Ovary (tissue), 9 donors: ENCODE results near the gene ZRANB1. TPM values are rescaled to one million over a fixed set of nuclear protein-coding genes. Genes with fewer than 3 reads are reported as not detected.

Experiments
- DNase-seq, 5 donors: peaks; one replicate each; pipeline ENCODE4 v3.0.0-alpha.2; 2019 to 2020
- H3K27ac ChIP-seq, 2 donors: fragments of 200-600 bp; one replicate each; pipeline versions ENCODE4 v1.5.1 to v1.8.0; 2019 to 2022
- H3K27me3 ChIP-seq: fragments of 200-600 bp; one replicate; pipeline ENCODE4 v1.8.0; 2022
- H3K36me3 ChIP-seq: fragments of 200-600 bp; sonication (generic); one replicate; pipeline ENCODE4 v1.5.1; 2019
- H3K4me1 ChIP-seq: one replicate; pipeline ENCODE4 v1.8.1; 2013; ENCODE audit warnings: mild to moderate bottlenecking, moderate library complexity; ENCODE audit not compliant: insufficient read depth
- H3K4me3 ChIP-seq: fragments of 200-600 bp; sonication (generic); one replicate; pipeline ENCODE4 v1.5.1; 2017
- H3K9me3 ChIP-seq, 2 donors: fragments of 200-600 bp in 1 of 2; sonication (generic) in 1 of 2; one replicate each; pipeline versions ENCODE4 v1.5.1 to v1.8.1; 2013 to 2019; ENCODE audit warnings: mild to moderate bottlenecking in 1 of 2, moderate library complexity in 1 of 2
- CTCF ChIP-seq, 3 donors: fragments of 450-650 bp in 2 of 3; fragments of 200-600 bp in 1 of 3; IDR thresholded peaks; one replicate each; pipeline versions ENCODE4 v1.5.1 to v1.8.0; 2016 to 2022; ENCODE audit warnings: antibody characterized with exemption in 3 of 3, mild to moderate bottlenecking in 1 of 3
- EP300 ChIP-seq: sonication (generic); formaldehyde crosslinking; IDR thresholded peaks from one replicate; pipeline ENCODE4 v1.6.1; 2017; ENCODE audit warnings: antibody characterized with exemption
- POLR2A ChIP-seq: fragments of 450-650 bp; IDR thresholded peaks from one replicate; pipeline ENCODE4 v1.6.1; 2017; ENCODE audit warnings: antibody characterized with exemption, mild to moderate bottlenecking, moderate library complexity
- WGBS, 3 donors: extraction: QIAGEN DNeasy Blood & Tissue Kit in 1 of 3; methylation state at CpG; one replicate each; pipeline versions ENCODE4 v1.1.5 to v1.1.7; 2013 to 2017; 5-methylcytosine and 5-hydroxymethylcytosine counted together
- intact Hi-C, 4 donors: fragments of 100-400 bp; cut with DNase I; formaldehyde crosslinking; loops; one replicate each; pipeline versions ENCODE4 v1.11.0 to v1.15.1; 2022 to 2023
- polyA plus RNA-seq, 2 donors: library from polyadenylated mRNA; stranded (reverse); fragments of 200-250 nt in 1 of 2; fragments of 350-450 nt in 1 of 2; fragmentation: Illumina TruSeq in 1 of 2; extraction: RNeasy Lipid Tissue Mini Kit (QIAGEN cat#74804) in 1 of 2; gene quantifications; one replicate each; pipeline ENCODE4 v1.2.3, GENCODE V29; 2013 to 2014
- total RNA-seq, 7 donors: library from RNA; depleted of rRNA in 2 of 7; stranded (reverse); fragments of >200 nt in 2 of 7; fragmentation: NEBNext Ultra II Directional in 3 of 7; extraction: Animal tissue kit (Norgen Biotek cat#: 25700) in 3 of 7; gene quantifications; one replicate each; pipeline versions ENCODE4 v1.1.0 to v1.2.4, GENCODE V29; 2016 to 2023
- donor health status: DM: no; HTN: no; CAD: no; lungs with moderate emphysema.
- donor health status: DM: no; HTN: no; CAD: no.
- donor health status: Bipolar disorder and iron deficiency.
- donor health status: DM: yes; HTN: yes; CAD: no.
- donor health status: DM: no; HTN: no; CAD: no.
- donor health status: DM: yes; HTN: yes; CAD: no.

The ZRANB1 gene
- total and polyA plus RNA-seq, 9 donors, result 18.9 to 39.6 (median 27.5) TPM

GRCh38 chr10:124916585-124917427 is 25.1 kb upstream of the ZRANB1 start:
- TF ChIP-seq EP300 (no peak), CTCF (IDR thresholded peaks at IDR 0.05) (peak in 2 of 3 donors; percentile 14 to 23), POLR2A (peak; percentile 95)
- peaks cover 6% of the 10 kb centered on the region for H3K4me1 ChIP-seq
- intact Hi-C loops, result loop anchor here (2.0 to 10.0 kb wide), 4 partner anchors 68 to 244 kb away; partner anchors contain the start of gene CTBP2 (in 1 of the 4)

GRCh38 chr10:124917428-124918190 is 24.3 kb upstream of the ZRANB1 start:
- TF ChIP-seq EP300, result no peak
- TF ChIP-seq POLR2A, result no peak
- TF ChIP-seq CTCF (IDR thresholded peaks at IDR 0.05), result no peak
- Histone ChIP-seq H3K36me3 (no peaks in the 10 kb centered on the region), H3K4me3 (peak overlapping the region; percentile 77), H3K9me3 (no peaks in the 10 kb centered on the region), H3K27me3 (no peaks in the 10 kb centered on the region), H3K27ac (peak overlapping the region; percentile 97 to 98), H3K4me1 (peaks cover 8% of the 10 kb centered on the region)
- DNase-seq, result peak; percentile 44 to 71 (median 53)
- WGBS, 3 donors, result 0% methylated on average over 27 to 46 of the region's 46 CpGs
- intact Hi-C loops, result loop anchor here (2.0 to 10.0 kb wide), 4 partner anchors 67 to 243 kb away; partner anchors contain the start of gene CTBP2 (in 1 of the 4)

More at GRCh38 chr10:124916585-124917427, 25.1 kb upstream of the ZRANB1 start:
- peak; percentile 98 to 100 (median 99) for DNase-seq
- 0 to 1% (median 1%) methylated on average over 38 to 120 of the region's 126 CpGs for WGBS, 3 donors
- H3K4me3 ChIP-seq, result peak overlapping the region; percentile 77
- no peaks in the 10 kb centered on the region for H3K27me3 ChIP-seq
- H3K27ac ChIP-seq, result peak overlapping the region; percentile 97 to 98
- no peaks in the 10 kb centered on the region for H3K9me3 ChIP-seq
- no peaks in the 10 kb centered on the region for H3K36me3 ChIP-seq

GRCh38 chr10:124918191-124918830 is 23.6 kb upstream of the ZRANB1 start:
- Histone ChIP-seq H3K36me3 (no peaks in the 10 kb centered on the region), H3K27ac (peak overlapping the region; percentile 97 to 98), H3K4me3 (peak overlapping the region; percentile 77), H3K27me3 (no peaks in the 10 kb centered on the region), H3K9me3 (no peaks in the 10 kb centered on the region), H3K4me1 (peaks cover 8% of the 10 kb centered on the region)
- intact Hi-C loops, result loop anchor here in 3 of 4 donors (10.0 kb wide), 3 partner anchors 66 to 136 kb away; no protein-coding TSS in a partner anchor
- peak in 1 of 5 donors; percentile 31 for DNase-seq
- WGBS, 3 donors, result 10 to 20% (median 15%) methylated on average over 15 of the region's 15 CpGs
- TF ChIP-seq EP300 (no peak), POLR2A (no peak)

GRCh38 chr10:124918906-124919305 is 23.0 kb upstream of the ZRANB1 start:
- no peak overlapping the region for H3K4me3 ChIP-seq

More at GRCh38 chr10:124918906-124919305, 23.0 kb upstream of the ZRANB1 start:
- no peak overlapping the region for H3K27ac ChIP-seq
- WGBS, 3 donors, result 46 to 52% (median 50%) methylated on average over 3 of the region's 3 CpGs
- intact Hi-C loops, result loop anchor here in 3 of 4 donors (10.0 kb wide), 3 partner anchors 66 to 136 kb away; no protein-coding TSS in a partner anchor
- no peak for DNase-seq
- no peaks in the 10 kb centered on the region for H3K9me3 ChIP-seq
- H3K27me3 ChIP-seq, result no peaks in the 10 kb centered on the region
- no peaks in the 10 kb centered on the region for H3K36me3 ChIP-seq
- TF ChIP-seq EP300, result no peak
- TF ChIP-seq CTCF (IDR thresholded peaks at IDR 0.05), result no peak
- no peak for TF ChIP-seq POLR2A
- H3K4me1 ChIP-seq, result peaks cover 8% of the 10 kb centered on the region
